ENCODE measurements around the gene ABLIM3. TPM values are rescaled to one million over a fixed set of nuclear protein-coding genes. Genes with fewer than 3 reads are reported as not detected.

Gene ABLIM3
- total RNA-seq, 1 experiment from 2014 or later = 70.9 TPM

DNA sequence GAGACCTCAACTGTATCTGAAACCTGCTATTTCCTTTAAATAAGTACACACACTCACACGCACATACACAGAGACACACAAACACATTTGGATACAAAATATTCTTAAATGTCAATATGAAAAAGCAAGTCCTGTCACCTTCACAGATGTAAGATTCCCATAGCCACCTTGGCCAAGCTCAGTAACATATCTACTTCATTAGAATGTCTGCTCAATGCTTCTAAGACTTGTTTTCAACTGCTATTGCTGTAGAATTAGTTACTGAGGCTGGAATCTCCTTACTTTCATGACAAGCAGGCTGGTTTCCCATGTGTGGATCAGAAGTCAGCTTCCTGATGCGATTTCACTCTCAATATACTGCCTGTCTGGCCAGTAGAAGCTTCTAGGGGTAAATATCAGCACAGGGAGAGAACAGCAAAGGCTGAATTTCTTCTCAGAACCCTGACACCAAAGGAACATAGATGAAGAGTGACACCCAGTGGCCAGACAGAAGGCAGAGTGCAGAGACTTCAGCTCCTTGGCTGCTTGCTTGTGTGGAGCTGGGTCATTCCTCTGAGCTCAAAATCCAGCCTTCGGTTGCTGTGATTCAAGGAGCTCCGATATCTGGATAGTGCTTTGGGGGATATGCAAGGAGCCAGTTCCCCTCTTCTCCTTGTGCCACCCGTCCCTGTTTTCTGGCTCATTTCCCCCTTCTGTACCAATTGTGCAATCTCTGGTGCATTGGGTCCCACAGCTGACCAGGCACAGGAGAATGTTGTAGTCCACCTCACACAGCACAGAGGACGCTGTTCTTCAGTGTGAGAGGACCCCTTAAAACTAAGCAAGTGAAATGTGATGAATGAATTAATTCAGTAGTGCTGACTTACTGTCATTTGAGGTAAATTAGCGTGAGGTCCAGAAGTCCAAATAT is 26.6 kb upstream of the ABLIM3 start:
- CTCF ChIA-PET = interaction anchor here (0.7 to 4.1 kb wide), 36 partner anchors 9 to 384 kb away, joined by 3 to 74 read pairs (median 5); partner anchors contain the start of genes ADRB2 and SH3TC2
- Mint-ChIP-seq H3K27ac (ENCODE audit: unreplicated experiment) (peak overlapping the region; percentile 64), H3K4me3 (ENCODE audit: low read depth, unreplicated experiment) (no peak overlapping the region), H3K4me1 (ENCODE audit: low read depth, unreplicated experiment) (peaks cover 77% of the 10 kb centered on the region), H3K9me3 (ENCODE audit: low read depth, unreplicated experiment) (peaks cover 2% of the 10 kb centered on the region), H3K27me3 (ENCODE audit: unreplicated experiment) (no peaks in the 10 kb centered on the region), H3K36me3 (ENCODE audit: insufficient read depth, unreplicated experiment) (peaks cover 7% of the 10 kb centered on the region)
- intact Hi-C loops (cut with micrococcal nuclease; ENCODE audit: unreplicated experiment) = loop anchor here (1.0 to 5.0 kb wide), 7 partner anchors 52 to 672 kb away; partner anchors contain the start of gene ADRB2
- TF ChIP-seq, protein P1, sequence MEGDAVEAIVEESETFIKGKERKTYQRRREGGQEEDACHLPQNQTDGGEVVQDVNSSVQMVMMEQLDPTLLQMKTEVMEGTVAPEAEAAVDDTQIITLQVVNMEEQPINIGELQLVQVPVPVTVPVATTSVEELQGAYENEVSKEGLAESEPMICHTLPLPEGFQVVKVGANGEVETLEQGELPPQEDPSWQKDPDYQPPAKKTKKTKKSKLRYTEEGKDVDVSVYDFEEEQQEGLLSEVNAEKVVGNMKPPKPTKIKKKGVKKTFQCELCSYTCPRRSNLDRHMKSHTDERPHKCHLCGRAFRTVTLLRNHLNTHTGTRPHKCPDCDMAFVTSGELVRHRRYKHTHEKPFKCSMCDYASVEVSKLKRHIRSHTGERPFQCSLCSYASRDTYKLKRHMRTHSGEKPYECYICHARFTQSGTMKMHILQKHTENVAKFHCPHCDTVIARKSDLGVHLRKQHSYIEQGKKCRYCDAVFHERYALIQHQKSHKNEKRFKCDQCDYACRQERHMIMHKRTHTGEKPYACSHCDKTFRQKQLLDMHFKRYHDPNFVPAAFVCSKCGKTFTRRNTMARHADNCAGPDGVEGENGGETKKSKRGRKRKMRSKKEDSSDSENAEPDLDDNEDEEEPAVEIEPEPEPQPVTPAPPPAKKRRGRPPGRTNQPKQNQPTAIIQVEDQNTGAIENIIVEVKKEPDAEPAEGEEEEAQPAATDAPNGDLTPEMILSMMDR (IDR thresholded peaks at IDR 0.05; ENCODE audit: unreplicated experiment) = peak; percentile 81
- peak; percentile 87 for DNase-seq
- BruUV-seq (replicated peaks) = TSS peak; percentile 87

DNA sequence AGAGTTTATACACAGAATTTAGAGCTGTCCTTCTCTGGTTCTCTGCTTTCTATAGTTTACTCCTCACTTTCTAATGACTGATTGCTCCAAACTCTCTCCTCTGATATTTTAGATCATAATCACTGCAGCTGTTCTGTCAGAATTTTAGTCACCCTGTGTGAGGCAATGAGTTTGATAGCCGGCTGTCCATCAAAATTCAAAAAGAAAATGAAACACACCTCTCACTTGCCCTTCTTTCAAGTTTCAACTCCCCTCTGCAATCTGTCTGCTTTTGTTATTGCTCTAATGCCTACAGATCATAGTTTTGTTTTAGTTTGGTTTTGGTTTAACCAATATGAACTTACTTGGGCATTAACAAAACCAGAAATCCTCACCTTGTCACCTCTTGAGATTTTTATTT is 23.3 kb upstream of the ABLIM3 start:
- Mint-ChIP-seq H3K9me3 (ENCODE audit: low read depth, unreplicated experiment) (no peaks in the 10 kb centered on the region), H3K4me3 (ENCODE audit: low read depth, unreplicated experiment) (no peak overlapping the region), H3K27ac (ENCODE audit: unreplicated experiment) (peak overlapping the region; percentile 21), H3K36me3 (ENCODE audit: insufficient read depth, unreplicated experiment) (peaks cover 7% of the 10 kb centered on the region), H3K27me3 (ENCODE audit: unreplicated experiment) (no peaks in the 10 kb centered on the region), H3K4me1 (ENCODE audit: low read depth, unreplicated experiment) (peaks cover 46% of the 10 kb centered on the region)
- CTCF ChIA-PET = interaction anchor here (0.6 to 1.6 kb wide), 2 partner anchors 81 to 111 kb away, joined by 4 read pairs; no protein-coding TSS in a partner anchor
- no peak for DNase-seq
- intact Hi-C loops (cut with micrococcal nuclease; ENCODE audit: unreplicated experiment) = no loop called here
- BruUV-seq (replicated peaks) = no TSS peak
- TF ChIP-seq, protein P1 (IDR thresholded peaks at IDR 0.05; ENCODE audit: unreplicated experiment) = no peak

DNA sequence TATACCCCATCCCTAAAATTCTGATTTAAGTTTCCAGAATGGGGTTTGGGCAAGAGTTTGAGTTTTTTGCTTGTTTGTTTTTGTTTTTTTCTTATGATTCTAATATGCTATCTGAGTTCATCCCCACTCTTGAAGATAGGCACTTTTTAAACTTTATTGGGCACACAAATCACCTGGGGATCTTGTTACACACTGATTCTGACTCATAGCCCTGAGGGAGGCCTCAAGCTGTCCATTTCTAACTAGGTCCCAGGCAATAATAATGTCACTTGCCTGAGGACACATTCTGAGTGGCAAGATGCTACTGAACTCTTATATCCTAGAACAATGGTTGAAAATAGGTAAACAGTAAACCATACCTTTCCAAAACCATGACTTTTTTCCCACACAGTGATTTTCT is 22.8 kb upstream of the ABLIM3 start:
- Mint-ChIP-seq H3K9me3 (ENCODE audit: low read depth, unreplicated experiment) (no peaks in the 10 kb centered on the region), H3K27me3 (ENCODE audit: unreplicated experiment) (no peaks in the 10 kb centered on the region), H3K27ac (ENCODE audit: unreplicated experiment) (peak overlapping the region; percentile 21), H3K4me1 (ENCODE audit: low read depth, unreplicated experiment) (peaks cover 41% of the 10 kb centered on the region), H3K4me3 (ENCODE audit: low read depth, unreplicated experiment) (no peak overlapping the region), H3K36me3 (ENCODE audit: insufficient read depth, unreplicated experiment) (peaks cover 7% of the 10 kb centered on the region)
- BruUV-seq (replicated peaks) = no TSS peak
- CTCF ChIA-PET = interaction anchor here (0.6 to 1.6 kb wide), 3 partner anchors 81 to 388 kb away, joined by 3 to 4 read pairs (median 4); no protein-coding TSS in a partner anchor
- TF ChIP-seq, protein P1 (IDR thresholded peaks at IDR 0.05; ENCODE audit: unreplicated experiment) = no peak
- intact Hi-C loops (cut with micrococcal nuclease; ENCODE audit: unreplicated experiment) = no loop called here
- DNase-seq = no peak

DNA sequence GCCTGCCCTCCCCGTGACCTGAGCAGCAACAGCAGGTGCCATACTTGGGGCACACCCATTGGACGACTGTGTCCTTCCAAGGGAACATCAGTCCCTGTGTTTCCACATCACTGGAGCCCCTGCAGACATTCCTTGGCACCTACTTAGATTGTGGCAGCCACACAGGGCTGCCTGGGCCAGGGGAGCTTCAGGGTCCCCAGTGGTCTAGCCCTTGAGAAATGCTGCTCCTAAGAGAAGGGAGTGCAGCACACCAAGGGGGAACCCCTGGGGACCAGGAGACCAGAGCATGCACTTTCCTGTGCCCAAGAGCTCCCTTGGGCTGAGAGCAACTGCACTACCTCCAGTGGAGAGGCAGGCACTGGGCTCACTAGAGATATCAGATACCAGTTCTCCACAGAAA is 20.1 kb upstream of the ABLIM3 start:
- TF ChIP-seq, protein P1 (IDR thresholded peaks at IDR 0.05; ENCODE audit: unreplicated experiment) = no peak
- Mint-ChIP-seq H3K9me3 (ENCODE audit: low read depth, unreplicated experiment) (no peaks in the 10 kb centered on the region), H3K4me3 (ENCODE audit: low read depth, unreplicated experiment) (no peak overlapping the region), H3K27me3 (ENCODE audit: unreplicated experiment) (no peaks in the 10 kb centered on the region), H3K4me1 (ENCODE audit: low read depth, unreplicated experiment) (peaks cover 42% of the 10 kb centered on the region), H3K27ac (ENCODE audit: unreplicated experiment) (no peak overlapping the region), H3K36me3 (ENCODE audit: insufficient read depth, unreplicated experiment) (peaks cover 15% of the 10 kb centered on the region)
- BruUV-seq (replicated peaks) = no TSS peak
- CTCF ChIA-PET = interaction anchor here (0.6 to 0.9 kb wide), 3 partner anchors 16 to 184 kb away, joined by 3 to 6 read pairs (median 4); no protein-coding TSS in a partner anchor
- intact Hi-C loops (cut with micrococcal nuclease; ENCODE audit: unreplicated experiment) = no loop called here
- no peak for DNase-seq

Measured in Calu3 (cell line).